Measurements from ENCODE around the gene EXOG.
"Not testable (repeated sequence)": the region's sequence is repeated elsewhere in the genome, so short reads cannot be mapped to it uniquely, and the experiment has no call there.

The EXOG gene

DNA sequence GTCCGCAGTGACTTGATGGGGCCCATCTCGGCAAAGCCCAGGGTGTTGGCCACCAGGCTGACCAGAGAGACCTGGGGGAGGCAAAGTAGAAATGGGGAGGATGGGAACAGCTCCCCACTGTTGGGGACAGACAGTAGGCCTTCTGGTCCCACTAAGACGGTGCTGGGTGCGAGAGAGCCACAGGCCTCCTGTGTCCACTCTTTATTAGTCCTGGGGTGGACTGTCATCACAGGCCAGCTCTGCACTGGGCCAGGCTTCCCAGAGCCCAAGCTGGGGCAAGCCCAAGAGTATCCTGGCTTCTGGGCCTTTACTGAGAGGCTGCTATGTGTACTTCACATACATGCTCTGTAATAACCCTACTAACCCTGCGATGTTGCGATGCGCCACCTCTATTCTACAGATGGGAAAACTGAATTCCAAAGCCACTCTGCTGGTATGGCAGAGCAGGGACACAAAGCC lies 66.4 kb downstream of the EXOG start:
- no peak for DNase-seq (ENCODE audit: low read depth in 1 of 2, low spot score in 1 of 2)

GRCh38 chr3:38563070-38563885 lies 67.1 kb downstream of the EXOG start:
- DNase-seq (ENCODE audit: low read depth in 1 of 2, low spot score in 1 of 2), result no peak

GRCh38 chr3:38563886-38564270 lies 67.7 kb downstream of the EXOG start:
- no peak for DNase-seq (ENCODE audit: low read depth in 1 of 2, low spot score in 1 of 2)

DNA sequence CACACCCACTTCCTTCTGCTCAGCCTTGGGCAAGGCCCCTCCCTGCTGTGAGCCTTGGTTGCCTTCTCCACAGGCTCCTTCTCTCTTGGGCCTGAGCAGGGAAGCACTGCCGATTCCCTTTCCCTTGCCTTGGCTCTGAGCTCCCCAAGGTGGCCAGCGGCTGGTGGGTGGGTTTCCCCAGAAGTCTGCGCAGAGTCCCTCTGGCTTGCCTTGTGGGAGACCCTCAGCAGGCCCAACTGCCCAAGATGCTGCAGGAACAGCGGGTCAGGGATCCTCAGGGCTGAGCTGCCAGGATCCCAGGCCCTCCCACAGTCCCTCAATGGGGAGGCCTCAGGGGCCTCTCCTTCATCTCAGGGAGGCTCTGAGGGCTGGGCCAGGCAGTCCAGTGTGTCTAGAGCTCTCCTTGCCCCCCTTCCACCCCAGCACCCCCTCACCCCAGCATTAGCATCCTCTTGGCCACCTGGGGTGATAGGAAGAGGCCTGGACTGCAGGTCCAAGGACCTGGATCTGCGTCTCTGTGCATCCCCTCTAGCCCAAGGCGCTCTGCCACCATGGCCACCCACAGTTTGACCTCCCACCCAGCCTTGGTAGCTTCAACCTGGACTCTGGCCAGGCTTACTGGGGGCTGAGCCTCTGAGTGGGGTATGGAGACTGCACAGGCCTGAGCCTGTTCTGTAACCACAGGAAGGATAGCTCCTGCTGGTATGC lies 68.6 kb downstream of the EXOG start:
- DNase-seq (ENCODE audit: low read depth in 1 of 2, low spot score in 1 of 2), result no peak

DNA sequence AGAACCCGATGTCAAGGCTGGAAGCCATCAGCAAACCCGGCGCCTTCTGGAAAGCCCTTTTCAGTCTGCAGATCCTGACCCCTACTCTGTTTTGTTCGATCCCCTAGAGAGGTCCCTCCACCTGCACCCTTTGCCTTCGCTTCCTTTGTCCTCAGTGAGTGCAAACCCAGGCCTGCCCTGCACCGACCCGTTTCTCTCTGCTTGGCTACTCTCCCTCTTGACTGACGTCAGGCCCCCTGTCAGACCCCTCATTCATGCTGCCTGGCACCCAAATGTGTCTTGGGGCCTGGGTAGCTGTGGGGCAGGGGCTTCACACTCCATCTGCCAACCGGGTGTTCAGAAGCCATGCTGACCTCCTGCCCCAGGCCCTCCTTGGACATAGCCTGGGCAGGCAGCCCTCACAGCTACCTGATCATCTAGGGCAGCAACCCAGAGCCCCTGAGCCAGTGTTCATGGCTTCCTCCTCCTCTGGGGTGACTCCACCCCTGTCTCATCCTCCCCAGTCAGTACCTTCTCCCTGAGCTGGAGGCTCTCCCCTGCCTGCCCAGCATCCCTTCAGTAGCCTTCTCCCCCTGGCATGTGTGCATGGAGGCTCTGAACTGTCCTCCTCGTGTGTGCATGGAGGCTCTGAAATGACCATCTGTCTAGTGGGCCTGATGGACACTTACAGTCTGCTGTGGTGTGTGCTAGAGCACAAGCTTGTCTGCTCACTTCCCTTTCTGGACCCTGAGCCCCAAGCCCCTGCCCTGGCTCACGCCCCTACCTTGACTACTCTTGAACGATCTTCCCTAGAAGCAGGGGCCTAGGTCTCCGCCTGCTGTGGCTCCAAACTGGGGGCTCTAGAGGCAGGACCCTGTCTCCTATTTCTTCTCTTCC lies 69.4 kb downstream of the EXOG start:
- no peak for DNase-seq (ENCODE audit: low read depth in 1 of 2, low spot score in 1 of 2)

- DNase-seq (ENCODE audit: low read depth in 1 of 2, low spot score in 1 of 2), result no peak
Observed at GRCh38 chr3:38566215-38566528, 70.0 kb downstream of the EXOG start.

DNA sequence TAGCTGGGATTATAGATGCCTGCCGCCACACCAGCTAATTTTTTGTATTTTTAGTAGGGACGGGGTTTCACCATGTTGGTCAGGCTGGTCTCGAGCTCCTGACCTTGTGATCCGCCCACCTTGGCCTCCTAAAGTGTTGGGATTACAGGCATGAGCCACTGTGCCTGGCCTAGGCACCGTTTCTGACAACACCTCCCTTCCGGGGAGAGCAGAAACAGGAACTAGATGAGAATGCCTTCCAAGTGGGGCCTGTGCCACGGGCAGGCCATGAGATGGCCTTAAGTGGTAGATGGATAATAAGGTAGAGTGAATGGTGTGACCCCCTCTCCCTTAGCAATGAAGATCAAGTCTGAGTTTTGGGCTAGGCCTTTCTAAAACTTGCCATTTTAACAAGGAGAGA lies 70.7 kb downstream of the EXOG start:
- DNase-seq (ENCODE audit: low read depth in 1 of 2, low spot score in 1 of 2), result not testable (repeated sequence)

DNA sequence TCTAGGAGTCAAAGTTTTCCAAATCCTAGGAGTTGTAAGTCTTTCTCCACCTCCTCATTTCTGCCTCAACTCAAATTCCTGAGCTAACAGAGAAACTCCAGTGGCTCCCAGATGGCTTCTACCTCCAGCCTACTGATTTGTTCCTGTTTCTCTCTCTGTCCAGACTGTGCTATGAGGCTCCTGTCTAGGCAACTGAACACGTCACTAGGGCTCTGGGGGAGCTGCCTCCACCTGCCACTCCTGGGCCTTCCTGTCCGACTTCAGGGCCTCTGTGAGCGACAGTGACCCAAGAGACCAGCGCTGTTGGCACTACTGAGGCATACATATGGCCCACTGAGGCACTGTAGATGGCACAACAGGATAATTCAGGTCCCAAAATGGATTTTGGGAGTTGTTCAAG lies 71.4 kb downstream of the EXOG start:
- DNase-seq (ENCODE audit: low read depth in 1 of 2, low spot score in 1 of 2), result no peak

GRCh38 chr3:38573111-38573510 lies 77.0 kb downstream of the EXOG start:
- DNase-seq (ENCODE audit: low read depth in 1 of 2, low spot score in 1 of 2), result no peak

GRCh38 chr3:38573556-38573955 lies 77.4 kb downstream of the EXOG start:
- no peak for DNase-seq (ENCODE audit: low read depth in 1 of 2, low spot score in 1 of 2)

- DNase-seq (ENCODE audit: low read depth in 1 of 2, low spot score in 1 of 2), result no peak
Observed at GRCh38 chr3:38574411-38575278, 78.5 kb downstream of the EXOG start.

- DNase-seq (ENCODE audit: low read depth in 1 of 2, low spot score in 1 of 2), result no peak
Observed at GRCh38 chr3:38575279-38575843, 79.2 kb downstream of the EXOG start.

Data from stimulated activated CD4-positive, alpha-beta T cell treated with anti-CD3 and anti-CD28 coated beads, Interleukin-15, amount 100 ng/mL, for 1 hour (primary cell).